Liver (tissue), 10 donors: Measurements from ENCODE around the gene CLCN2. TPM values are rescaled to one million over a fixed set of nuclear protein-coding genes. Genes with fewer than 3 reads are reported as not detected.

ENCODE experiments used
- DNase-seq: peaks from one replicate; pipeline ENCODE4 v3.0.0-alpha.2; 2017; ENCODE audit warnings: low spot score
- H3K27ac ChIP-seq, 2 donors: one replicate each; pipeline ENCODE4 v1.7.0; 2013; ENCODE audit warnings: inconsistent platforms in 2 of 2, low read length in 2 of 2, control low read depth in 1 of 2, low read depth in 1 of 2, mild to moderate bottlenecking in 1 of 2
- H3K27me3 ChIP-seq, 4 donors: one replicate each; pipeline versions ENCODE4 v1.6.1 to v1.7.0; 2013; ENCODE audit warnings: low read length in 3 of 4, inconsistent platforms in 1 of 4, mild to moderate bottlenecking in 1 of 4, moderate library complexity in 1 of 4; ENCODE audit not compliant: control insufficient read depth in 4 of 4, insufficient read depth in 4 of 4
- H3K36me3 ChIP-seq, 4 donors: one replicate each; pipeline versions ENCODE4 v1.6.1 to v1.7.0; 2013; ENCODE audit warnings: low read length in 3 of 4, mild to moderate bottlenecking in 3 of 4, low read depth in 1 of 4, moderate library complexity in 1 of 4; ENCODE audit not compliant: control insufficient read depth in 4 of 4, insufficient read depth in 3 of 4
- H3K4me1 ChIP-seq, 4 donors: one replicate each; pipeline versions ENCODE4 v1.6.1 to v1.7.0; 2013; ENCODE audit warnings: low read length in 3 of 4, mild to moderate bottlenecking in 3 of 4, moderate library complexity in 1 of 4; ENCODE audit not compliant: control insufficient read depth in 4 of 4, insufficient read depth in 4 of 4
- H3K4me3 ChIP-seq, 3 donors: one replicate each; pipeline versions ENCODE4 v1.6.1 to v1.7.0; 2013; ENCODE audit warnings: low read length in 3 of 3, control low read depth in 1 of 3, low read depth in 1 of 3, mild to moderate bottlenecking in 1 of 3
- H3K9ac ChIP-seq, 2 donors: one replicate each; pipeline ENCODE4 v1.7.0; 2013; ENCODE audit warnings: low read length in 2 of 2, mild to moderate bottlenecking in 2 of 2, moderate library complexity in 2 of 2, control low read depth in 1 of 2, low read depth in 1 of 2
- H3K9me3 ChIP-seq, 4 donors: one replicate each; pipeline versions ENCODE4 v1.6.1 to v1.7.0; 2013; ENCODE audit warnings: low read length in 3 of 4; ENCODE audit not compliant: control insufficient read depth in 4 of 4
- EGR1 ChIP-seq, 2 donors: IDR thresholded peaks; 2 replicates each; pipeline ENCODE4 v1.6.1; 2016 to 2018; ENCODE audit warnings: antibody characterized with exemption in 2 of 2, low read depth in 2 of 2
- FOXA1 ChIP-seq: IDR thresholded peaks from 2 replicates; pipeline ENCODE4 v1.6.1; 2016; ENCODE audit warnings: antibody characterized with exemption
- FOXA2 ChIP-seq: IDR thresholded peaks from 2 replicates; pipeline ENCODE4 v1.6.1; 2016; ENCODE audit warnings: antibody characterized with exemption
- GABPA ChIP-seq, 2 donors: IDR thresholded peaks in 1 of 2; conservative IDR thresholded peaks in 1 of 2; 2 replicates each; pipeline ENCODE4 v1.6.1; 2016; ENCODE audit warnings: antibody characterized with exemption in 2 of 2, mild to moderate bottlenecking in 1 of 2, moderate library complexity in 1 of 2
- HNF4A ChIP-seq, 2 donors: conservative IDR thresholded peaks; 2 replicates each; pipeline ENCODE4 v1.6.1; 2016; ENCODE audit warnings: antibody characterized with exemption in 2 of 2, mild to moderate bottlenecking in 2 of 2
- HNF4G ChIP-seq: IDR thresholded peaks from 2 replicates; pipeline ENCODE4 v1.6.1; 2016; ENCODE audit warnings: antibody characterized with exemption
- JUND ChIP-seq, 2 donors: IDR thresholded peaks; 2 replicates each; pipeline ENCODE4 v1.6.1; 2016; ENCODE audit warnings: antibody characterized with exemption in 2 of 2
- NR2F2 ChIP-seq: IDR thresholded peaks from 2 replicates; pipeline ENCODE4 v1.6.1; 2016; ENCODE audit warnings: antibody characterized with exemption
- RAD21 ChIP-seq, 2 donors: IDR thresholded peaks; 2 replicates each; pipeline ENCODE4 v1.6.1; 2016; ENCODE audit warnings: antibody characterized with exemption in 2 of 2, mild to moderate bottlenecking in 2 of 2
- RXRA ChIP-seq, 2 donors: IDR thresholded peaks; 2 replicates each; pipeline ENCODE4 v1.6.1; 2017 to 2018; ENCODE audit warnings: antibody characterized with exemption in 2 of 2, mild to moderate bottlenecking in 1 of 2
- SP1 ChIP-seq: IDR thresholded peaks from 2 replicates; pipeline ENCODE4 v1.6.1; 2018; ENCODE audit warnings: antibody characterized with exemption, mild to moderate bottlenecking
- TAF1 ChIP-seq: conservative IDR thresholded peaks from 2 replicates; pipeline ENCODE4 v1.6.1; 2016; ENCODE audit warnings: antibody characterized with exemption, mild to moderate bottlenecking
- YY1 ChIP-seq: IDR thresholded peaks from 2 replicates; pipeline ENCODE4 v1.6.1; 2016; ENCODE audit warnings: antibody characterized with exemption, mild to moderate bottlenecking
- WGBS: extraction: QIAGEN DNeasy Blood & Tissue Kit; methylation state at CpG from one replicate; pipeline ENCODE4 v1.1.7; 2013; 5-methylcytosine and 5-hydroxymethylcytosine counted together
- polyA plus RNA-seq, 2 donors: library from polyadenylated mRNA; stranded (reverse) in 1 of 2; unstranded in 1 of 2; fragments of 200-250 nt in 1 of 2; fragments of >200 nt in 1 of 2; fragmentation: Nextera tagmentation in 1 of 2; extraction: Ambion mirVana in 1 of 2; gene quantifications; one replicate each; pipeline versions ENCODE4 v1.2.1 to v1.2.3, GENCODE V29; 2013 to 2015
- small RNA-seq: library from RNA; depleted of rRNA; stranded (forward); fragments of <200 nt; gene quantifications from one replicate; pipeline ENCODE3, GENCODE V24; 2014
- total RNA-seq, 2 donors: library from RNA; depleted of rRNA; stranded (reverse); fragments of >200 nt; gene quantifications; one replicate each; pipeline ENCODE4 v1.2.3, GENCODE V29; 2014
- TF ChIP-seq, protein P1 (sequence below): IDR thresholded peaks from 2 replicates; pipeline ENCODE4 v1.6.1; 2016; ENCODE audit warnings: antibody characterized with exemption, mild to moderate bottlenecking
- TF ChIP-seq, protein P2 (sequence below): IDR thresholded peaks from 2 replicates; pipeline ENCODE4 v1.6.1; 2016; ENCODE audit warnings: antibody characterized with exemption
- TF ChIP-seq, protein P3 (sequence below): IDR thresholded peaks from 2 replicates; pipeline ENCODE4 v1.6.1; 2016; ENCODE audit warnings: antibody characterized with exemption
- TF ChIP-seq, protein P4 (sequence below): IDR thresholded peaks from 2 replicates; pipeline ENCODE4 v1.6.1; 2016; ENCODE audit warnings: antibody characterized with exemption
- donor health status: healthy.
- donor health status: healthy.
- donor health status: healthy.
- donor health status: healthy.
- donor health status: healthy.

The CLCN2 gene
- total and polyA plus RNA-seq, 4 donors, result 1.1 to 3.9 (median 2.6) TPM

DNA sequence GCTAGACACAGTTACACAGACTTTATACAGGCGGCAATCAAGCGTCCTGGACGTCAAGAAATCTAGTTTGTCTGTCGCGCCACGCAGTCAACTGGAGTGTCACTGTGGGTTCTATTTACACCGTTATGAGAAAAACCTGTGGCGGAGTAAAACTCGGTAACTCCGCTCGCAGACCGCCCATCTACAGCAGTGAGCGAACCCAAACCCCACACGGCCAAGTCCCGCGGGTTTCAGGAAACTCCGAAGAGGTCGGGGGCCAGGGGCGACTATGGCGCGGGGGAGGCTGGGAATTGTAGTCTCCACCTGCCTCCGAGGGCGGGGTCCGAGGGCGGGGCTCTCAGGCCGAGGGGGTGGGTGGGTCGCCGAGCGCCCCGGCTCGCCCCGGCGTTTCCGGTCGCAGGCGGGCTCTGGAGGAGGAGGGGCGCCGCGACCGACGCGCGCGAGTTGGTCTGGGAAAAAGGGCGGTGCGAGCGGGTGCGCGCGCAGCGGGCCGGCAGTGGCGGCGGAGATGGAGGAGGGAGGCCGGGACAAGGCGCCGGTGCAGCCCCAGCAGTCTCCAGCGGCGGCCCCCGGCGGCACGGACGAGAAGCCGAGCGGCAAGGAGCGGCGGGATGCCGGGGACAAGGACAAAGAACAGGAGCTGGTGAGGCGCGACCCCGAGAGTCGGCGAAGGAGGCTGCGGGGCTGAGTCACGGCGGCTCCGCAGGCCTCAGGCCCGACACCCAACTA lies 62.5 kb downstream of the CLCN2 start, which contains the start of gene PSMD2:
Gene PSMD2 (plus strand): TSS at position 483 of the 729 bp plus-strand sequence. CDS start 26 bp downstream, at position 509.
- Histone ChIP-seq H3K4me1 (peaks cover 0 to 17% (median 13%) of the 10 kb centered on the region in 4 donors), H3K9me3 (no peaks in the 10 kb centered on the region), H3K27ac (peak within 1 kb of the TSS; percentile 54 to 87), H3K27me3 (no peaks in the 10 kb centered on the region), H3K4me3 (peak within 1 kb of the TSS; percentile 77 to 98 (median 79)), H3K36me3 (peaks cover 4 to 32% (median 30%) of the 10 kb centered on the region in 4 donors), H3K9ac (peak within 1 kb of the TSS; percentile 79 to 94)
- under 1% methylated on average over 78 of the region's 78 CpGs for WGBS
- TF ChIP-seq, protein P1, sequence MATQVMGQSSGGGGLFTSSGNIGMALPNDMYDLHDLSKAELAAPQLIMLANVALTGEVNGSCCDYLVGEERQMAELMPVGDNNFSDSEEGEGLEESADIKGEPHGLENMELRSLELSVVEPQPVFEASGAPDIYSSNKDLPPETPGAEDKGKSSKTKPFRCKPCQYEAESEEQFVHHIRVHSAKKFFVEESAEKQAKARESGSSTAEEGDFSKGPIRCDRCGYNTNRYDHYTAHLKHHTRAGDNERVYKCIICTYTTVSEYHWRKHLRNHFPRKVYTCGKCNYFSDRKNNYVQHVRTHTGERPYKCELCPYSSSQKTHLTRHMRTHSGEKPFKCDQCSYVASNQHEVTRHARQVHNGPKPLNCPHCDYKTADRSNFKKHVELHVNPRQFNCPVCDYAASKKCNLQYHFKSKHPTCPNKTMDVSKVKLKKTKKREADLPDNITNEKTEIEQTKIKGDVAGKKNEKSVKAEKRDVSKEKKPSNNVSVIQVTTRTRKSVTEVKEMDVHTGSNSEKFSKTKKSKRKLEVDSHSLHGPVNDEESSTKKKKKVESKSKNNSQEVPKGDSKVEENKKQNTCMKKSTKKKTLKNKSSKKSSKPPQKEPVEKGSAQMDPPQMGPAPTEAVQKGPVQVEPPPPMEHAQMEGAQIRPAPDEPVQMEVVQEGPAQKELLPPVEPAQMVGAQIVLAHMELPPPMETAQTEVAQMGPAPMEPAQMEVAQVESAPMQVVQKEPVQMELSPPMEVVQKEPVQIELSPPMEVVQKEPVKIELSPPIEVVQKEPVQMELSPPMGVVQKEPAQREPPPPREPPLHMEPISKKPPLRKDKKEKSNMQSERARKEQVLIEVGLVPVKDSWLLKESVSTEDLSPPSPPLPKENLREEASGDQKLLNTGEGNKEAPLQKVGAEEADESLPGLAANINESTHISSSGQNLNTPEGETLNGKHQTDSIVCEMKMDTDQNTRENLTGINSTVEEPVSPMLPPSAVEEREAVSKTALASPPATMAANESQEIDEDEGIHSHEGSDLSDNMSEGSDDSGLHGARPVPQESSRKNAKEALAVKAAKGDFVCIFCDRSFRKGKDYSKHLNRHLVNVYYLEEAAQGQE, result peak; percentile 43
- TF ChIP-seq HNF4A (conservative IDR thresholded peaks at IDR 0.05), result peak in 1 of 2 donors; percentile 6
- peak; percentile 40 for TF ChIP-seq SP1
- TF ChIP-seq, protein P2, sequence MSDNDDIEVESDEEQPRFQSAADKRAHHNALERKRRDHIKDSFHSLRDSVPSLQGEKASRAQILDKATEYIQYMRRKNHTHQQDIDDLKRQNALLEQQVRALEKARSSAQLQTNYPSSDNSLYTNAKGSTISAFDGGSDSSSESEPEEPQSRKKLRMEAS, result no peak
- TF ChIP-seq, protein P3, sequence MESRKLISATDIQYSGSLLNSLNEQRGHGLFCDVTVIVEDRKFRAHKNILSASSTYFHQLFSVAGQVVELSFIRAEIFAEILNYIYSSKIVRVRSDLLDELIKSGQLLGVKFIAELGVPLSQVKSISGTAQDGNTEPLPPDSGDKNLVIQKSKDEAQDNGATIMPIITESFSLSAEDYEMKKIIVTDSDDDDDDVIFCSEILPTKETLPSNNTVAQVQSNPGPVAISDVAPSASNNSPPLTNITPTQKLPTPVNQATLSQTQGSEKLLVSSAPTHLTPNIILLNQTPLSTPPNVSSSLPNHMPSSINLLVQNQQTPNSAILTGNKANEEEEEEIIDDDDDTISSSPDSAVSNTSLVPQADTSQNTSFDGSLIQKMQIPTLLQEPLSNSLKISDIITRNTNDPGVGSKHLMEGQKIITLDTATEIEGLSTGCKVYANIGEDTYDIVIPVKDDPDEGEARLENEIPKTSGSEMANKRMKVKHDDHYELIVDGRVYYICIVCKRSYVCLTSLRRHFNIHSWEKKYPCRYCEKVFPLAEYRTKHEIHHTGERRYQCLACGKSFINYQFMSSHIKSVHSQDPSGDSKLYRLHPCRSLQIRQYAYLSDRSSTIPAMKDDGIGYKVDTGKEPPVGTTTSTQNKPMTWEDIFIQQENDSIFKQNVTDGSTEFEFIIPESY, result peak; percentile 98
- TF ChIP-seq, protein P4, sequence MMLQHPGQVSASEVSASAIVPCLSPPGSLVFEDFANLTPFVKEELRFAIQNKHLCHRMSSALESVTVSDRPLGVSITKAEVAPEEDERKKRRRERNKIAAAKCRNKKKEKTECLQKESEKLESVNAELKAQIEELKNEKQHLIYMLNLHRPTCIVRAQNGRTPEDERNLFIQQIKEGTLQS, result no peak
- TF ChIP-seq TAF1, result peak; percentile 83
- no peak for TF ChIP-seq JUND (IDR thresholded peaks at IDR 0.05)
- peak in 1 of 2 donors; percentile 83 for TF ChIP-seq GABPA (IDR thresholded peaks at IDR 0.05 in 1 of 2, conservative IDR thresholded peaks at IDR 0.05 in 1 of 2)
- peak; percentile 56 for TF ChIP-seq YY1
- TF ChIP-seq RXRA (IDR thresholded peaks at IDR 0.05), result peak; percentile 14 to 28
- DNase-seq, result peak; percentile 97

DNA sequence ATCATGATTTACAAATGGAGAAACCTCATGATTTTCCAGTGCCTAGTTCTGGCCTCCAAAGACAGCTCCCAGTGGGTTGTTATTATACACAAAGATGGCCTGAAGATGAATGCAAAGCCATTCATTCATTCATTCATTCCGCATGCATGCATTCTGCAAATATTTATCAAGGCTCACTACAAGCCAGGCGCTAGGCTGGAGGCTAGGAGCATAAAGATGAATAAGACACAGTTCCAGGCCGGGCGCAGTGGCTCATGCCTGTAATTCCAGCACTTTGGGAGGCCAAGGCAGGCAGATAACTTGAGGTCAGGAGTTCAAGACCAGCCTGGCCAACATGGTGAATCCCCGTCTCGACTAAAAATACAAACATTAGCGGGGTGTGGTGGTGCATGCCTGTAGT lies 64.8 kb downstream of the CLCN2 start:
- Histone ChIP-seq H3K4me1 (peaks cover 0 to 17% (median 13%) of the 10 kb centered on the region in 4 donors), H3K9me3 (no peaks in the 10 kb centered on the region), H3K4me3 (no peak overlapping the region), H3K27me3 (no peaks in the 10 kb centered on the region), H3K9ac (no peak overlapping the region), H3K27ac (no peak overlapping the region), H3K36me3 (peaks cover 2 to 9% (median 8%) of the 10 kb centered on the region in 4 donors)
- 86% methylated on average over 7 of the region's 7 CpGs for WGBS
- no peak for DNase-seq
- no peak for TF ChIP-seq GABPA (IDR thresholded peaks at IDR 0.05 in 1 of 2, conservative IDR thresholded peaks at IDR 0.05 in 1 of 2)
- TF ChIP-seq TAF1, result no peak
- TF ChIP-seq HNF4G, result no peak
- no peak for TF ChIP-seq FOXA1
- no peak for TF ChIP-seq NR2F2
- TF ChIP-seq FOXA2, result no peak
- TF ChIP-seq EGR1 (IDR thresholded peaks at IDR 0.05; ENCODE audit: low read depth in 2 of 2), result no peak
- TF ChIP-seq SP1, result no peak
- no peak for TF ChIP-seq YY1
- TF ChIP-seq RAD21 (IDR thresholded peaks at IDR 0.05), result no peak

Small RNA genes within 50 kb of the gene (small RNA-seq; reads per million reads assigned to genes)
- 334 reads per million, percentile 99 among the genes with 10 or more reads in this experiment for gene SNORD66

Other genes starting within 250 kb of the CLCN2 start
- gene EIF2B5, start 226.2 kb downstream of the CLCN2 start, total RNA-seq, result 10 to 100 TPM; 28.2 to 34.3 TPM
- 10 to 100 TPM; 19.0 to 20.6 TPM for gene EIF2B5, start 226.2 kb downstream of the CLCN2 start, polyA plus RNA-seq
- 10 to 100 TPM; 19.2 to 26.3 TPM for gene DVL3, start 206.2 kb downstream of the CLCN2 start, total RNA-seq
- gene DVL3, start 206.2 kb downstream of the CLCN2 start, polyA plus RNA-seq, result 10 to 100 TPM in 1 of 2 donors, 1 to 10 TPM in 1; 8.6 to 15.7 TPM
- 100 to 1,000 TPM; 114 to 200 TPM for gene AP2M1, start 186.8 kb downstream of the CLCN2 start, total RNA-seq
- 100 to 1,000 TPM in 1 of 2 donors, 10 to 100 TPM in 1; 71.9 to 155 TPM for gene AP2M1, start 186.8 kb downstream of the CLCN2 start, polyA plus RNA-seq
- gene ABCF3, start 175.4 kb downstream of the CLCN2 start, total RNA-seq, result 10 to 100 TPM; 28.1 to 59.2 TPM
- gene ABCF3, start 175.4 kb downstream of the CLCN2 start, polyA plus RNA-seq, result 10 to 100 TPM; 29.7 to 37.8 TPM
- gene VWA5B2, start 132.0 kb downstream of the CLCN2 start, total RNA-seq, result under 1 TPM; under 0.01 to 0.14 TPM
- gene VWA5B2, start 132.0 kb downstream of the CLCN2 start, polyA plus RNA-seq, result under 1 TPM in 1 of 2 donors, not detected in 1; 0.08 TPM
- gene ALG3, start 112.6 kb downstream of the CLCN2 start, total RNA-seq, result 10 to 100 TPM; 27.7 to 64.5 TPM
- gene ALG3, start 112.6 kb downstream of the CLCN2 start, polyA plus RNA-seq, result 10 to 100 TPM; 64.4 to 78.6 TPM
- gene EEF1AKMT4, start 111.9 kb downstream of the CLCN2 start, total RNA-seq, result 10 to 100 TPM in 1 of 2 donors, 1 to 10 TPM in 1; 2.1 to 11.0 TPM
- gene EEF1AKMT4, start 111.9 kb downstream of the CLCN2 start, polyA plus RNA-seq, result 10 to 100 TPM; 10.6 to 13.9 TPM
- gene CAMK2N2, start 100.1 kb downstream of the CLCN2 start, total RNA-seq, result not detected
- gene CAMK2N2, start 100.1 kb downstream of the CLCN2 start, polyA plus RNA-seq, result under 1 TPM in 1 of 2 donors, not detected in 1; 0.61 TPM
- gene ECE2, start 85.6 kb downstream of the CLCN2 start, total RNA-seq, result not detected
- not detected for gene ECE2, start 85.6 kb downstream of the CLCN2 start, polyA plus RNA-seq
- 100 to 1,000 TPM; 200 to 213 TPM for gene PSMD2, start 62.4 kb downstream of the CLCN2 start, total RNA-seq
- gene PSMD2, start 62.4 kb downstream of the CLCN2 start, polyA plus RNA-seq, result 100 to 1,000 TPM in 1 of 2 donors, 10 to 100 TPM in 1; 77.5 to 122 TPM
- gene EIF4G1, start 47.0 kb downstream of the CLCN2 start, total RNA-seq, result 100 to 1,000 TPM; 162 to 329 TPM
- gene EIF4G1, start 47.0 kb downstream of the CLCN2 start, polyA plus RNA-seq, result 100 to 1,000 TPM; 140 to 253 TPM
- gene FAM131A, start 24.0 kb downstream of the CLCN2 start, total RNA-seq, result 1 to 10 TPM; 3.5 to 5.7 TPM
- gene FAM131A, start 24.0 kb downstream of the CLCN2 start, polyA plus RNA-seq, result 1 to 10 TPM in 1 of 2 donors, under 1 TPM in 1; 0.81 to 1.9 TPM
- 10 to 100 TPM; 25.7 to 55.7 TPM for gene POLR2H, start 105 bp upstream of the CLCN2 start, total RNA-seq
- gene POLR2H, start 105 bp upstream of the CLCN2 start, polyA plus RNA-seq, result 10 to 100 TPM; 43.1 to 43.9 TPM
- gene THPO, start 16.6 kb upstream of the CLCN2 start, total RNA-seq, result 1 to 10 TPM; 3.9 to 6.0 TPM
- 10 to 100 TPM; 11.9 to 14.4 TPM for gene THPO, start 16.6 kb upstream of the CLCN2 start, polyA plus RNA-seq
- gene CHRD, start 18.4 kb upstream of the CLCN2 start, total RNA-seq, result 10 to 100 TPM; 21.7 to 66.4 TPM
- gene CHRD, start 18.4 kb upstream of the CLCN2 start, polyA plus RNA-seq, result 10 to 100 TPM in 1 of 2 donors, 1 to 10 TPM in 1; 9.2 to 48.1 TPM
- gene EPHB3, start 200.2 kb upstream of the CLCN2 start, total RNA-seq, result 1 to 10 TPM in 1 of 2 donors, under 1 TPM in 1; 0.84 to 1.8 TPM
- under 1 TPM; 0.14 to 0.51 TPM for gene EPHB3, start 200.2 kb upstream of the CLCN2 start, polyA plus RNA-seq